MM.1S (cell line): ENCODE data around the gene DNAI1.

Experiments used
- DNase-seq: peaks from one replicate; pipeline ENCODE4 v3.0.0-alpha.2; 2015
- H2AFZ ChIP-seq: fragments of 300-600 bp; sonication (generic); 2 replicates; pipeline ENCODE4 v1.6.0; 2016; ENCODE audit warnings: antibody characterized with exemption, low read length
- H3F3A ChIP-seq: fragments of 300-600 bp; sonication (generic); 2 replicates; pipeline ENCODE4 v1.6.1; 2016; ENCODE audit warnings: mild to moderate bottlenecking, antibody characterized with exemption, low read length, moderate library complexity, mixed read lengths; ENCODE audit not compliant: insufficient read depth
- H3K27ac ChIP-seq: fragments of 300-600 bp; sonication (generic); 2 replicates; pipeline ENCODE4 v1.5.1; 2016; ENCODE audit warnings: mild to moderate bottlenecking, low read length
- H3K27me3 ChIP-seq: fragments of 300-600 bp; sonication (generic); replicated peaks from 2 replicates; pipeline ENCODE4 v1.6.0; 2016; ENCODE audit warnings: low read length; ENCODE audit not compliant: insufficient read depth
- H3K36me3 ChIP-seq: fragments of 300-600 bp; sonication (generic); replicated peaks from 2 replicates; pipeline ENCODE4 v1.6.1; 2016; ENCODE audit warnings: mild to moderate bottlenecking, low read length, mixed read lengths; ENCODE audit not compliant: insufficient read depth
- H3K4me1 ChIP-seq: fragments of 300-600 bp; sonication (generic); 2 replicates; pipeline ENCODE4 v1.6.1; 2016; ENCODE audit warnings: low read length, mixed read lengths
- H3K4me2 ChIP-seq: fragments of 300-600 bp; sonication (generic); 2 replicates; pipeline ENCODE4 v1.6.0; 2016; ENCODE audit warnings: low read depth, low read length
- H3K4me3 ChIP-seq: fragments of 300-600 bp; sonication (generic); 2 replicates; pipeline ENCODE4 v1.5.1; 2016; ENCODE audit warnings: low read length, mixed read lengths
- H3K79me2 ChIP-seq: fragments of 300-600 bp; sonication (generic); 2 replicates; pipeline ENCODE4 v1.6.1; 2016; ENCODE audit warnings: mixed run types, low read length, mixed read lengths
- H3K9ac ChIP-seq: fragments of 300-600 bp; sonication (generic); 2 replicates; pipeline ENCODE4 v1.6.1; 2016; ENCODE audit warnings: low read length, mixed read lengths
- H3K9me2 ChIP-seq: fragments of 300-600 bp; sonication (generic); replicated peaks from 2 replicates; pipeline ENCODE4 v1.6.1; 2016; ENCODE audit warnings: mild to moderate bottlenecking, low read length, mixed read lengths; ENCODE audit not compliant: insufficient read depth
- H3K9me3 ChIP-seq: fragments of 300-600 bp; sonication (generic); replicated peaks from 2 replicates; pipeline ENCODE4 v1.6.1; 2016; ENCODE audit warnings: mild to moderate bottlenecking, low read length, mixed read lengths; ENCODE audit not compliant: insufficient read depth
- H4K20me1 ChIP-seq: fragments of 300-600 bp; sonication (generic); 2 replicates; pipeline ENCODE4 v1.6.1; 2016; ENCODE audit warnings: mild to moderate bottlenecking, low read length, moderate library complexity, mixed read lengths; ENCODE audit not compliant: insufficient read depth
- CTCF ChIP-seq: fragments of 300-600 bp; sonication (generic); IDR thresholded peaks from 2 replicates; pipeline ENCODE4 v1.5.1; 2016; ENCODE audit warnings: antibody characterized with exemption, low read length, mixed read lengths
- EZH2 ChIP-seq: fragments of 300-600 bp; sonication (generic); optimal IDR thresholded peaks from 2 replicates; pipeline ENCODE3; 2017; ENCODE audit warnings: low read depth, mild to moderate bottlenecking, antibody characterized with exemption, low read length, mixed read lengths
- EZH2phosphoT487 ChIP-seq: fragments of 300-600 bp; sonication (generic); IDR thresholded peaks from 2 replicates; pipeline ENCODE4 v1.6.1; 2018; ENCODE audit warnings: antibody characterized with exemption, low read length

Gene DNAI1

GRCh38 chr9:34518896-34519295, 60.3 kb downstream of the DNAI1 start:
- Histone ChIP-seq H3K36me3 (no peaks in the 10 kb centered on the region), H3K4me3 (no peak overlapping the region), H4K20me1 (no peaks in the 10 kb centered on the region), H3K9me3 (no peaks in the 10 kb centered on the region), H3K4me1 (0 out of 2 replicates have a peak, but pooled peaks cover 4% of the 10 kb centered on the region), H3K4me2 (no peak overlapping the region), H3F3A (0 out of 2 replicates have a peak, but pooled peaks cover 3% of the 10 kb centered on the region), H3K9ac (no peak overlapping the region), H3K27me3 (peaks cover 12% of the 10 kb centered on the region; the same call in 1 of the 2 replicates), H3K27ac (no peak overlapping the region), H2AFZ (no peak overlapping the region), H3K79me2 (no peaks in the 10 kb centered on the region), H3K9me2 (no peaks in the 10 kb centered on the region)
- DNase-seq: no peak
- TF ChIP-seq CTCF (no peak), EZH2 (no peak), EZH2phosphoT487 (no peak)

GRCh38 chr9:34519321-34520020, 60.9 kb downstream of the DNAI1 start:
- H3K79me2 ChIP-seq: no peaks in the 10 kb centered on the region
- 0 out of 2 replicates have a peak, but pooled peaks cover 4% of the 10 kb centered on the region for H3K4me1 ChIP-seq
- TF ChIP-seq EZH2phosphoT487 (no peak), EZH2 (no peak), CTCF (peak; percentile 13; the same call in 1 of the 2 replicates)
- DNase-seq: no peak
- no peaks in the 10 kb centered on the region for H3K9me3 ChIP-seq
- no peak overlapping the region for H3K4me3 ChIP-seq
- H3K27ac ChIP-seq: no peak overlapping the region
- H3K27me3 ChIP-seq: peaks cover 17% of the 10 kb centered on the region
- no peaks in the 10 kb centered on the region for H4K20me1 ChIP-seq
- H2AFZ ChIP-seq: no peak overlapping the region
- H3F3A ChIP-seq: 0 out of 2 replicates have a peak, but pooled peaks cover 3% of the 10 kb centered on the region
- H3K36me3 ChIP-seq: no peaks in the 10 kb centered on the region
- no peak overlapping the region for H3K4me2 ChIP-seq
- no peaks in the 10 kb centered on the region for H3K9me2 ChIP-seq
- no peak overlapping the region for H3K9ac ChIP-seq

- Histone ChIP-seq H3K4me1 (0 out of 2 replicates have a peak, but pooled peaks cover 4% of the 10 kb centered on the region), H3K27me3 (peaks cover 23% of the 10 kb centered on the region)
Observed at GRCh38 chr9:34520096-34520495, 61.5 kb downstream of the DNAI1 start.

More at GRCh38 chr9:34520096-34520495, 61.5 kb downstream of the DNAI1 start:
- H3K79me2 ChIP-seq: no peaks in the 10 kb centered on the region
- H3K4me3 ChIP-seq: no peak overlapping the region
- H3K36me3 ChIP-seq: no peaks in the 10 kb centered on the region
- H4K20me1 ChIP-seq: no peaks in the 10 kb centered on the region
- H2AFZ ChIP-seq: no peak overlapping the region
- TF ChIP-seq EZH2phosphoT487 (no peak), EZH2 (no peak), CTCF (no peak)
- H3K4me2 ChIP-seq: no peak overlapping the region
- 0 out of 2 replicates have a peak, but pooled peaks cover 3% of the 10 kb centered on the region for H3F3A ChIP-seq
- no peak overlapping the region for H3K9ac ChIP-seq
- no peak overlapping the region for H3K27ac ChIP-seq
- H3K9me3 ChIP-seq: no peaks in the 10 kb centered on the region
- DNase-seq: no peak
- H3K9me2 ChIP-seq: no peaks in the 10 kb centered on the region
